ENCODE data around the gene PRKCE. TPM values are rescaled to one million over a fixed set of nuclear protein-coding genes. Genes with fewer than 3 reads are reported as not detected.

The PRKCE gene
- total RNA-seq, 2 experiments from 2014 or later, result 17.0 to 42.1 TPM

DNA sequence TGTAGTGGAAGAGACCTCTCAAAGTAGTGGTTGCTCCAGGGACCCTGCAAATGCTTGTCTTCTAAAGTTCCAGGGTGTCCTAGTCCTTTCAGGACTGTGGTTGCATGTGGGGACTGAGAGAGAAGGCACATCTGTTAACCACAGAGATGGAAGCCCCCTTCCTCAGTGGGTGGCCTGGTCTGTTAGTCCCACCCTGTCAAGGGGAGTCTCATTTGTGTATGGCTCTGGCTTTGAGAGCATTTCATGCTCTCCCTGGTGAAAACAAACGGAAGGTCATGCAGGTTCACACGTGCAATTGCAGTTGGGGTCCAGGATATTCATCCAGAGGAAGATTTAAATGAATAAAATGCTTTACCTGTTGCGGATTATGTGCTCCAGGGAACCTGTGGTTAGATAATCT lies 219.6 kb downstream of the PRKCE start:
- DNase-seq (ENCODE audit: low spot score), result no peak
- intact Hi-C loops (cut with micrococcal nuclease; ENCODE audit: unreplicated experiment), result no loop called here
- no peaks in the 10 kb centered on the region for H3K9me2 ChIP-seq (ENCODE audit: insufficient read depth, low read length)
- TF ChIP-seq EZH2phosphoT487 (IDR thresholded peaks at IDR 0.05; ENCODE audit: borderline replicate concordance, low read depth, low read length), result no peak
- TF ChIP-seq, protein P1, sequence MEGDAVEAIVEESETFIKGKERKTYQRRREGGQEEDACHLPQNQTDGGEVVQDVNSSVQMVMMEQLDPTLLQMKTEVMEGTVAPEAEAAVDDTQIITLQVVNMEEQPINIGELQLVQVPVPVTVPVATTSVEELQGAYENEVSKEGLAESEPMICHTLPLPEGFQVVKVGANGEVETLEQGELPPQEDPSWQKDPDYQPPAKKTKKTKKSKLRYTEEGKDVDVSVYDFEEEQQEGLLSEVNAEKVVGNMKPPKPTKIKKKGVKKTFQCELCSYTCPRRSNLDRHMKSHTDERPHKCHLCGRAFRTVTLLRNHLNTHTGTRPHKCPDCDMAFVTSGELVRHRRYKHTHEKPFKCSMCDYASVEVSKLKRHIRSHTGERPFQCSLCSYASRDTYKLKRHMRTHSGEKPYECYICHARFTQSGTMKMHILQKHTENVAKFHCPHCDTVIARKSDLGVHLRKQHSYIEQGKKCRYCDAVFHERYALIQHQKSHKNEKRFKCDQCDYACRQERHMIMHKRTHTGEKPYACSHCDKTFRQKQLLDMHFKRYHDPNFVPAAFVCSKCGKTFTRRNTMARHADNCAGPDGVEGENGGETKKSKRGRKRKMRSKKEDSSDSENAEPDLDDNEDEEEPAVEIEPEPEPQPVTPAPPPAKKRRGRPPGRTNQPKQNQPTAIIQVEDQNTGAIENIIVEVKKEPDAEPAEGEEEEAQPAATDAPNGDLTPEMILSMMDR (conservative IDR thresholded peaks at IDR 0.05; ENCODE audit: low read length), result no peak
- BruUV-seq (replicated peaks), result no TSS peak
- no peaks in the 10 kb centered on the region for H3K36me3 ChIP-seq (ENCODE audit: insufficient read depth, low read length)
- H4K20me1 ChIP-seq (ENCODE audit: insufficient read depth, low read length), result no peaks in the 10 kb centered on the region
- H3K4me2 ChIP-seq (ENCODE audit: low read length), result no peak overlapping the region
- H3K4me3 ChIP-seq (ENCODE audit: low read depth, low read length, poor library complexity, severe bottlenecking), result no peak overlapping the region
- H3K27ac ChIP-seq (ENCODE audit: low read depth, low read length, poor library complexity, severe bottlenecking), result no peak overlapping the region
- H3K79me2 ChIP-seq (ENCODE audit: insufficient read depth, low read depth, low read length), result no peaks in the 10 kb centered on the region
- H2AFZ ChIP-seq (ENCODE audit: low read length), result no peak overlapping the region
- CTCF ChIA-PET (ENCODE audit: unreplicated experiment), result no interaction called here
- POLR2A ChIA-PET, result no interaction called here
- peaks cover 6% of the 10 kb centered on the region for H3K4me1 ChIP-seq (ENCODE audit: insufficient read depth, low read length, poor library complexity, severe bottlenecking)
- H3K9me3 ChIP-seq (ENCODE audit: low read length), result no peaks in the 10 kb centered on the region

DNA sequence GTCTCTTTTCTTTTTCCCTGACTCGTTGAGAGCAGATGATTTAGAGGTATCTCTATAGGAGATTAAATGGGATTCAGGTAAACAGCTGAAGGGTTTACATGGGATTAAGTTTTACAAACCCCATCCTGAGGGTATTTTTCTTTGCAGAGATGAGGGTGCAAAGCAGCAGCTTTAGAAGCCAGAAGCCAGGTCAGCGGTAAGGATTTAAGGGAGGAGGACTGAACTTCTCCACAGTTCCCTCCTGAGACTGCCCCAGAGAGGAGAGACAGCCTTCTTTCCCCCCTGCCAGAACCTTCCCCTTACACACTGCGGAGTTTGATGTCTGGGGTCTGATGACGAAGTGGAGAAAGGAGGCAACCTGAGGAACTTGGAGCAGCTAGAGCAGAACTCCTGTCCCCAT lies 220.1 kb downstream of the PRKCE start:
- no peak for DNase-seq (ENCODE audit: low spot score)
- TF ChIP-seq EZH2phosphoT487 (IDR thresholded peaks at IDR 0.05; ENCODE audit: borderline replicate concordance, low read depth, low read length), result no peak
- TF ChIP-seq, protein P1 (conservative IDR thresholded peaks at IDR 0.05; ENCODE audit: low read length), result no peak
- intact Hi-C loops (cut with micrococcal nuclease; ENCODE audit: unreplicated experiment), result no loop called here
- Histone ChIP-seq H3K4me2 (ENCODE audit: low read length) (no peak overlapping the region), H3K79me2 (ENCODE audit: insufficient read depth, low read depth, low read length) (no peaks in the 10 kb centered on the region), H3K9me2 (ENCODE audit: insufficient read depth, low read length) (no peaks in the 10 kb centered on the region), H2AFZ (ENCODE audit: low read length) (no peak overlapping the region), H3K27ac (ENCODE audit: low read depth, low read length, poor library complexity, severe bottlenecking) (no peak overlapping the region), H3K4me1 (ENCODE audit: insufficient read depth, low read length, poor library complexity, severe bottlenecking) (peaks cover 6% of the 10 kb centered on the region), H3K9me3 (ENCODE audit: low read length) (peaks cover 5% of the 10 kb centered on the region; the same call in 1 of the 2 replicates), H3K4me3 (ENCODE audit: low read depth, low read length, poor library complexity, severe bottlenecking) (no peak overlapping the region), H3K36me3 (ENCODE audit: insufficient read depth, low read length) (no peaks in the 10 kb centered on the region), H4K20me1 (ENCODE audit: insufficient read depth, low read length) (no peaks in the 10 kb centered on the region)
- CTCF ChIA-PET (ENCODE audit: unreplicated experiment), result no interaction called here
- POLR2A ChIA-PET, result no interaction called here
- no TSS peak for BruUV-seq (replicated peaks)

DNA sequence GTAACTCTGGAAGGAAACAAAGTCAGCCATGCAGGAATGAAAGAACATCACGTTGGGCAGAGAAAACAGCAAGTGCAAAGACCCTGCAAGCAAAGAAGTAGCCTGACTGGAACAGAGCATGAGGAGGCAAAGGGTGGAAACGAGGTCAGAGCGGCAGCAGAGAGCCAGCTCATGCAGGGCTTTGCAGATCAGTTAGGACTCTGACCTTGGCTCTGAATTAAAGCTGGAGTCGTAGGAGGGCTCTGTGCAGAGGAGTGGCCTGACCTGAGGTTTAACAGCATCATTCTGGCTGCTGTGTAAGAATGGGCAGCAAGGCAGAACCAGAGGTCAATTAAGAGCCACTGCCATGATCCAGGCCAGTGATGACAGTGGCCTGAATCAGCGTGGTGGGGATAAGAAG lies 220.7 kb downstream of the PRKCE start:
- no peaks in the 10 kb centered on the region for H3K36me3 ChIP-seq (ENCODE audit: insufficient read depth, low read length)
- ChIA-PET CTCF (ENCODE audit: unreplicated experiment) (no interaction called here), POLR2A (no interaction called here)
- H3K27ac ChIP-seq (ENCODE audit: low read depth, low read length, poor library complexity, severe bottlenecking), result no peak overlapping the region
- H3K4me3 ChIP-seq (ENCODE audit: low read depth, low read length, poor library complexity, severe bottlenecking), result no peak overlapping the region
- H3K4me1 ChIP-seq (ENCODE audit: insufficient read depth, low read length, poor library complexity, severe bottlenecking), result peaks cover 6% of the 10 kb centered on the region
- H2AFZ ChIP-seq (ENCODE audit: low read length), result no peak overlapping the region
- no peak for TF ChIP-seq EZH2phosphoT487 (IDR thresholded peaks at IDR 0.05; ENCODE audit: borderline replicate concordance, low read depth, low read length)
- TF ChIP-seq, protein P1 (conservative IDR thresholded peaks at IDR 0.05; ENCODE audit: low read length), result no peak
- peaks cover 9% of the 10 kb centered on the region; the same call in 1 of the 2 replicates for H3K9me3 ChIP-seq (ENCODE audit: low read length)
- no peaks in the 10 kb centered on the region for H4K20me1 ChIP-seq (ENCODE audit: insufficient read depth, low read length)
- H3K79me2 ChIP-seq (ENCODE audit: insufficient read depth, low read depth, low read length), result no peaks in the 10 kb centered on the region
- BruUV-seq (replicated peaks), result no TSS peak
- intact Hi-C loops (cut with micrococcal nuclease; ENCODE audit: unreplicated experiment), result no loop called here
- no peaks in the 10 kb centered on the region for H3K9me2 ChIP-seq (ENCODE audit: insufficient read depth, low read length)
- no peak overlapping the region for H3K4me2 ChIP-seq (ENCODE audit: low read length)
- no peak for DNase-seq (ENCODE audit: low spot score)

All from OCI-LY7 (cell line).